HepG2 (cell line): ENCODE measurements around the gene CHCT1. TPM values are rescaled to one million over a fixed set of nuclear protein-coding genes. Genes with fewer than 3 reads are reported as not detected.

Source experiments
- ELK4 ChIP-seq: sonication (generic); formaldehyde crosslinking; IDR thresholded peaks from 2 replicates; pipeline ENCODE4 v1.9.0; 2021; ENCODE audit warnings: missing genetic modification reagents, borderline replicate concordance
- EP300 ChIP-seq, 3 experiments: sonication (generic) in 1 of 3; formaldehyde crosslinking in 1 of 3; IDR thresholded peaks; 2 replicates each; pipeline versions ENCODE4 v1.5.1 to v1.6.1; 2011 to 2020; ENCODE audit warnings: low read depth in 2 of 3, low read length in 2 of 3, borderline replicate concordance in 1 of 3, improper control_type of control experiment in 1 of 3, mild to moderate bottlenecking in 1 of 3, missing genetic modification reagents in 1 of 3, moderate library complexity in 1 of 3
- ETS1 ChIP-seq: sonication (generic); formaldehyde crosslinking; IDR thresholded peaks from 2 replicates; pipeline ENCODE4 v1.4.0; 2020; ENCODE audit warnings: missing genetic modification reagents
- GZF1 ChIP-seq: sonication (generic); formaldehyde crosslinking; IDR thresholded peaks from 2 replicates; pipeline ENCODE4 v1.5.1; 2020; ENCODE audit warnings: mild to moderate bottlenecking, missing genetic modification reagents
- HIC2 ChIP-seq: sonication (generic); formaldehyde crosslinking; IDR thresholded peaks from 2 replicates; pipeline ENCODE4 v1.9.0; 2022; ENCODE audit warnings: low read depth, missing genetic modification reagents
- KDM3A ChIP-seq: IDR thresholded peaks from 2 replicates; pipeline ENCODE4 v1.6.1; 2018; ENCODE audit warnings: low read depth, missing compliant biosample characterization
- LCORL ChIP-seq, 2 experiments: fragments of 450-650 bp in 1 of 2; sonication (generic) in 1 of 2; formaldehyde crosslinking in 1 of 2; IDR thresholded peaks; 2 replicates each; pipeline versions ENCODE4 v1.5.0 to v1.6.1; 2017 to 2020; ENCODE audit warnings: antibody characterized with exemption in 1 of 2, missing genetic modification reagents in 1 of 2
- MIXL1 ChIP-seq: IDR thresholded peaks from 2 replicates; pipeline ENCODE4 v1.6.1; 2016
- RAD21 ChIP-seq: fragments of 450-650 bp; formaldehyde crosslinking; IDR thresholded peaks from 2 replicates; pipeline ENCODE4 v1.5.0; 2020; ENCODE audit warnings: mild to moderate bottlenecking
- SAP130 ChIP-seq: IDR thresholded peaks from 2 replicates; pipeline ENCODE4 v1.6.1; 2016; ENCODE audit warnings: low read depth
- SP4 ChIP-seq: sonication (generic); formaldehyde crosslinking; IDR thresholded peaks from 2 replicates; pipeline ENCODE4 v1.8.1; 2023; ENCODE audit warnings: mild to moderate bottlenecking, missing genetic modification reagents
- THAP7 ChIP-seq: sonication (generic); formaldehyde crosslinking; IDR thresholded peaks from 2 replicates; pipeline ENCODE4 v1.8.1; 2023; ENCODE audit warnings: mild to moderate bottlenecking, missing genetic modification reagents
- THYN1 ChIP-seq: sonication (generic); formaldehyde crosslinking; IDR thresholded peaks from 2 replicates; pipeline ENCODE4 v1.8.1; 2023; ENCODE audit warnings: low read depth, mild to moderate bottlenecking, moderate library complexity, missing genetic modification reagents, borderline replicate concordance
- ZBTB14 ChIP-seq: sonication (generic); formaldehyde crosslinking; IDR thresholded peaks from 2 replicates; pipeline ENCODE4 v1.4.0; 2020; ENCODE audit warnings: missing genetic modification reagents
- ZFP36L2 ChIP-seq: sonication (generic); formaldehyde crosslinking; IDR thresholded peaks from 2 replicates; pipeline ENCODE4 v1.4.0; 2020; ENCODE audit warnings: missing genetic modification reagents
- ZNF331 ChIP-seq: sonication (generic); formaldehyde crosslinking; IDR thresholded peaks from 2 replicates; pipeline ENCODE4 v1.4.0; 2020; ENCODE audit warnings: missing genetic modification reagents
- ZNF333 ChIP-seq: sonication (generic); formaldehyde crosslinking; IDR thresholded peaks from 2 replicates; pipeline ENCODE4 v1.4.0; 2020; ENCODE audit warnings: mild to moderate bottlenecking, missing genetic modification reagents, borderline replicate concordance
- ZNF558 ChIP-seq: sonication (generic); formaldehyde crosslinking; IDR thresholded peaks from 2 replicates; pipeline ENCODE4 v1.9.0; 2022; ENCODE audit warnings: mild to moderate bottlenecking, missing genetic modification reagents, borderline replicate concordance
- ZNF652 ChIP-seq: IDR thresholded peaks from 2 replicates; pipeline ENCODE4 v1.6.1; 2016; ENCODE audit warnings: low read depth, borderline replicate concordance
- ZNF7 ChIP-seq: IDR thresholded peaks from 2 replicates; pipeline ENCODE4 v1.6.1; 2016; ENCODE audit warnings: missing biosample characterization, missing genetic modification reagents
- ZNF891 ChIP-seq: sonication (generic); formaldehyde crosslinking; IDR thresholded peaks from 2 replicates; pipeline ENCODE4 v1.5.0; 2020; ENCODE audit warnings: mild to moderate bottlenecking, missing genetic modification reagents
- ZUFSP ChIP-seq: sonication (generic); formaldehyde crosslinking; IDR thresholded peaks from 2 replicates; pipeline ENCODE4 v1.9.0; 2021; ENCODE audit warnings: missing genetic modification reagents, mild to moderate bottlenecking, borderline replicate concordance
- polyA plus RNA-seq, 8 experiments: library from polyadenylated mRNA; depleted of rRNA in 3 of 8; stranded (reverse) in 7 of 8; unstranded in 1 of 8; fragments of >200 nt; fragmentation: Illumina TruSeq in 4 of 8; extraction: Trizol in 4 of 8; gene quantifications; 2 replicates each; pipeline versions ENCODE4 v1.2.1 to v1.2.3, GENCODE V29; 2011 to 2016; ENCODE audit warnings: low read depth in 4 of 8, missing spikeins in 1 of 8, mixed read lengths in 1 of 8; ENCODE audit not compliant: insufficient read depth in 1 of 8
- total RNA-seq, 5 experiments: library from RNA; depleted of rRNA; stranded (reverse); fragments of >200 nt; fragmentation: Illumina TruSeq; extraction: Trizol; gene quantifications; 2 replicates each; pipeline ENCODE4 v1.2.3, GENCODE V29; 2016; ENCODE audit warnings: low read depth in 1 of 5

CHCT1 gene
- total and polyA plus RNA-seq, 2 of the 13 experiments (the other 11 are each of a cell fraction or from before 2014, with no cell fraction given): not detected

- no peak for TF ChIP-seq ETS1 (CRISPR knock-in tag)
- TF ChIP-seq EP300 (IDR thresholded peaks at IDR 0.05; ENCODE audit: low read depth in 2 of 2, low read length in 2 of 2): no peak
- TF ChIP-seq EP300 (CRISPR knock-in tag; IDR thresholded peaks at IDR 0.05; ENCODE audit: borderline replicate concordance): no peak
- no peak for TF ChIP-seq GZF1
- no peak for TF ChIP-seq ZBTB14 (CRISPR knock-in tag)
- TF ChIP-seq ZNF333: no peak
- no peak for TF ChIP-seq KDM3A (CRISPR knock-in tag)
- no peak for TF ChIP-seq ZNF891
- TF ChIP-seq ZFP36L2 (CRISPR knock-in tag): no peak
- no peak for TF ChIP-seq MIXL1 (CRISPR knock-in tag)
- no peak; the same call in 1 of the 2 replicates for TF ChIP-seq SAP130 (CRISPR knock-in tag)
- peak; percentile 12; the same call in 1 of the 2 replicates for TF ChIP-seq RAD21
- no peak for TF ChIP-seq ZUFSP (CRISPR knock-in tag)
- TF ChIP-seq SP4 (CRISPR knock-in tag): no peak
- no peak for TF ChIP-seq LCORL (IDR thresholded peaks at IDR 0.05)
- TF ChIP-seq LCORL (CRISPR knock-in tag; IDR thresholded peaks at IDR 0.05): no peak
- no peak for TF ChIP-seq ZNF558
- 0 out of 2 replicates have a peak, but pooled peaks have one; percentile 39 for TF ChIP-seq HIC2 (CRISPR knock-in tag)
- TF ChIP-seq ZNF652 (CRISPR knock-in tag): no peak
- no peak for TF ChIP-seq THYN1 (CRISPR knock-in tag)
- no peak; the same call in 1 of the 2 replicates for TF ChIP-seq THAP7 (CRISPR knock-in tag)
- no peak for TF ChIP-seq ZNF7 (CRISPR knock-in tag)
- no peak for TF ChIP-seq ZNF331
- TF ChIP-seq ELK4 (CRISPR knock-in tag): no peak
These were observed 30.7 kb upstream of the CHCT1 start (continued) for GRCh38 chr17:60391471-60392041.
